B cell (primary cell): ENCODE results near the gene ARHGAP18. TPM values are rescaled to one million over a fixed set of nuclear protein-coding genes. Genes with fewer than 3 reads are reported as not detected.

ENCODE experiments used
- ATAC-seq: fragments of 200-7000 bp; cut with Tn5 transposase; one replicate; pipeline ENCODE4 v1.10.0; 2021; ENCODE audit warnings: low read depth, mild to moderate bottlenecking, moderate number of reproducible peaks, moderate library complexity
- CTCF ChIA-PET: fragments of 350-600 bp; sonication (Branson Sonifier 250); formaldehyde crosslinking; loops from one replicate; lab custom pipeline; 2021; ENCODE audit warnings: antibody characterized with exemption, inconsistent platforms; lab: Charles Lee
- POLR2A ChIA-PET: fragments of 350-600 bp; sonication (Branson Sonifier 250); formaldehyde crosslinking; loops from one replicate; lab custom pipeline; 2021; ENCODE audit warnings: antibody characterized with exemption; lab: Charles Lee
- DNase-seq: peaks from one replicate; pipeline ENCODE4 v3.0.0; 2013
- H2AFZ ChIP-seq: 2 replicates; pipeline ENCODE4 v1.6.1; 2012; ENCODE audit warnings: mild to moderate bottlenecking, low read depth, low read length; ENCODE audit not compliant: insufficient read depth, poor library complexity, severe bottlenecking
- H3K27ac ChIP-seq, 2 donors: 1 replicate in 1 of 2; 2 replicates in 1 of 2; pipeline ENCODE4 v1.5.1; 2012 to 2013; ENCODE audit warnings: low read length in 2 of 2, mild to moderate bottlenecking in 2 of 2, moderate library complexity in 1 of 2
- H3K27me3 ChIP-seq, 4 experiments: fragments of 200-600 bp in 1 of 4; sonication (generic) in 1 of 4; replicated peaks in 1 of 4; 1 replicate in 2 of 4; 2 replicates in 2 of 4; pipeline versions ENCODE4 v1.6.1 to v1.7.0; 2013 to 2016; ENCODE audit warnings: low read length in 3 of 4, mild to moderate bottlenecking in 2 of 4, mixed read lengths in 1 of 4, moderate library complexity in 1 of 4; ENCODE audit not compliant: insufficient read depth in 4 of 4, control insufficient read depth in 3 of 4; ENCODE audit errors: control extremely low read depth in 1 of 4
- H3K36me3 ChIP-seq, 2 experiments: replicated peaks in 1 of 2; 1 replicate in 1 of 2; 2 replicates in 1 of 2; pipeline versions ENCODE4 v1.6.1 to v1.7.1; 2013; ENCODE audit warnings: low read length in 1 of 2; ENCODE audit not compliant: insufficient read depth in 2 of 2, control insufficient read depth in 1 of 2; ENCODE audit errors: control extremely low read depth in 1 of 2, extremely low read depth in 1 of 2
- H3K4me1 ChIP-seq, 2 donors: fragments of 200-600 bp in 1 of 2; sonication (generic) in 1 of 2; 1 replicate in 1 of 2; 2 replicates in 1 of 2; pipeline versions ENCODE4 v1.5.1 to v1.6.1; 2013 to 2017; ENCODE audit warnings: low read length in 2 of 2; ENCODE audit not compliant: control insufficient read depth in 2 of 2, insufficient read depth in 2 of 2
- H3K4me2 ChIP-seq: replicated peaks from 2 replicates; pipeline ENCODE3; 2012; ENCODE audit warnings: mild to moderate bottlenecking, low read depth, low read length; ENCODE audit not compliant: poor library complexity, severe bottlenecking
- H3K4me3 ChIP-seq, 5 experiments: fragments of 200-600 bp in 1 of 5; sonication (generic) in 1 of 5; 1 replicate in 3 of 5; 2 replicates in 2 of 5; pipeline versions ENCODE4 v1.5.1 to v1.7.0; 2011 to 2016; ENCODE audit warnings: low read length in 4 of 5, mild to moderate bottlenecking in 4 of 5, low read depth in 2 of 5, control low read depth in 1 of 5, moderate library complexity in 1 of 5; ENCODE audit not compliant: insufficient read depth in 1 of 5; ENCODE audit errors: control extremely low read depth in 1 of 5, extremely low read depth in 1 of 5
- H3K79me2 ChIP-seq: fragments of 200-600 bp; sonication (generic); one replicate; pipeline ENCODE4 v1.6.0; 2016; ENCODE audit warnings: low read length; ENCODE audit not compliant: control insufficient read depth, insufficient read depth
- H3K9ac ChIP-seq: fragments of 200-600 bp; sonication (generic); 2 replicates; pipeline ENCODE4 v1.6.1; 2017; ENCODE audit warnings: mild to moderate bottlenecking, low read length, moderate library complexity
- H3K9me3 ChIP-seq, 3 donors: one replicate each; pipeline versions ENCODE4 v1.6.1 to v1.7.1; 2013; ENCODE audit warnings: low read length in 2 of 3; ENCODE audit not compliant: control insufficient read depth in 2 of 3, insufficient read depth in 1 of 3; ENCODE audit errors: control extremely low read depth in 1 of 3
- H4K20me1 ChIP-seq: 2 replicates; pipeline ENCODE4 v1.6.0; 2012; ENCODE audit warnings: mild to moderate bottlenecking, low read length; ENCODE audit not compliant: insufficient read depth, control insufficient read depth, poor library complexity, severe bottlenecking
- H3K27ac Mint-ChIP-seq: one replicate; pipeline ENCODE4 v1.8.0; 2021; ENCODE audit warnings: mixed read lengths
- H3K27me3 Mint-ChIP-seq: one replicate; pipeline ENCODE4 v1.8.0; 2021; ENCODE audit warnings: mixed read lengths
- H3K4me1 Mint-ChIP-seq: one replicate; pipeline ENCODE4 v1.8.0; 2021; ENCODE audit warnings: mixed read lengths
- H3K4me3 Mint-ChIP-seq: one replicate; pipeline ENCODE4 v1.8.0; 2021; ENCODE audit warnings: mixed read lengths
- H3K9me3 Mint-ChIP-seq: one replicate; pipeline ENCODE4 v1.8.0; 2022; ENCODE audit warnings: mixed read lengths; ENCODE audit not compliant: insufficient read depth
- CTCF ChIP-seq: fragments of 200-600 bp; IDR thresholded peaks from one replicate; pipeline ENCODE4 v1.8.0; 2022; ENCODE audit warnings: antibody characterized with exemption, mild to moderate bottlenecking
- EZH2 ChIP-seq: IDR thresholded peaks from 2 replicates; pipeline ENCODE4 v1.6.1; 2012; ENCODE audit warnings: borderline replicate concordance, low read depth, mild to moderate bottlenecking, moderate library complexity, low read length; ENCODE audit not compliant: insufficient read depth, poor library complexity, severe bottlenecking
- WGBS: methylation state at CpG from one replicate; pipeline ENCODE4 v1.1.5; 2013; ENCODE audit warnings: missing lambda C conversion rate; ENCODE audit not compliant: insufficient coverage; 5-methylcytosine and 5-hydroxymethylcytosine counted together
- intact Hi-C: fragments of 100-400 bp; cut with micrococcal nuclease; formaldehyde crosslinking; loops from one replicate; pipeline ENCODE4 v1.10.0; 2022
- polyA plus RNA-seq: library from polyadenylated mRNA; depleted of rRNA; stranded (reverse); fragments of >200 nt; gene quantifications from 2 replicates; pipeline ENCODE4 v1.2.3, GENCODE V29; 2012
- total RNA-seq, 2 donors: library from RNA; stranded (reverse); fragments of 120-200 nt in 1 of 2; gene quantifications; 1 replicate in 1 of 2; 2 replicates in 1 of 2; pipeline versions ENCODE4 v1.2.3 to v1.2.4, GENCODE V29; 2013 to 2022

ARHGAP18 gene
- total and polyA plus RNA-seq, 2 donors (not counting 1 experiment from before 2014, with no cell fraction given), result 0.95 to 3.9 TPM

GRCh38 chr6:129624488-129624887, 85.5 kb downstream of the ARHGAP18 start:
- Mint-ChIP-seq H3K4me1 (no peaks in the 10 kb centered on the region), H3K27me3 (no peaks in the 10 kb centered on the region), H3K4me3 (no peak overlapping the region), H3K27ac (no peak overlapping the region), H3K9me3 (no peaks in the 10 kb centered on the region)
- Histone ChIP-seq H3K27ac (no peak overlapping the region), H3K4me2 (no peak overlapping the region), H3K4me1 (no peaks in the 10 kb centered on the region), H2AFZ (no peak overlapping the region), H3K36me3 (no peaks in the 10 kb centered on the region), H3K79me2 (no peaks in the 10 kb centered on the region), H3K27me3 (no peaks in the 10 kb centered on the region), H3K9ac (no peak overlapping the region), H3K4me3 (no peak overlapping the region), H4K20me1 (no peaks in the 10 kb centered on the region), H3K9me3 (no peaks in the 10 kb centered on the region)
- DNase-seq, result no peak
- POLR2A ChIA-PET, result no interaction called here
- intact Hi-C loops, result loop anchor here (10.0 kb wide), 1 partner anchor 50 kb away; no protein-coding TSS in a partner anchor
- no peak for TF ChIP-seq EZH2
- TF ChIP-seq CTCF, result no peak
- CTCF ChIA-PET, result no interaction called here
- no CpG with 5 or more reads among the region's 5 CpGs for WGBS
- no peak for ATAC-seq

GRCh38 chr6:129623008-129623732, 86.8 kb downstream of the ARHGAP18 start:
- Histone ChIP-seq H3K27ac (no peak overlapping the region), H3K4me2 (no peak overlapping the region), H3K9me3 (no peaks in the 10 kb centered on the region), H3K79me2 (no peaks in the 10 kb centered on the region), H3K4me1 (no peaks in the 10 kb centered on the region), H3K36me3 (no peaks in the 10 kb centered on the region), H2AFZ (no peak overlapping the region), H4K20me1 (no peaks in the 10 kb centered on the region), H3K9ac (no peak overlapping the region), H3K4me3 (no peak overlapping the region), H3K27me3 (no peaks in the 10 kb centered on the region)
- no peaks in the 10 kb centered on the region for H3K9me3 Mint-ChIP-seq
- H3K27ac Mint-ChIP-seq, result no peak overlapping the region
- no peak overlapping the region for H3K4me3 Mint-ChIP-seq
- DNase-seq (no peak), ATAC-seq (no peak)
- H3K4me1 Mint-ChIP-seq, result no peaks in the 10 kb centered on the region
- intact Hi-C loops, result loop anchor here (10.0 kb wide), 1 partner anchor 52 kb away; no protein-coding TSS in a partner anchor
- POLR2A ChIA-PET, result no interaction called here
- H3K27me3 Mint-ChIP-seq, result no peaks in the 10 kb centered on the region
- TF ChIP-seq EZH2 (no peak), CTCF (no peak)
- WGBS, result no CpG with 5 or more reads among the region's 3 CpGs
- CTCF ChIA-PET, result interaction anchor here (0.6 to 2.5 kb wide), 6 partner anchors 10 to 398 kb away, joined by 3 to 15 read pairs (median 6); no protein-coding TSS in a partner anchor
